Thymus (tissue), 11 donors: Measurements from ENCODE around the gene ANKRD36. TPM values are rescaled to one million over a fixed set of nuclear protein-coding genes. Genes with fewer than 3 reads are reported as not detected.
A peak's percentile ranks its signal among the peaks of the same experiment; 100 is the strongest.
"Not testable (repeated sequence)": the region's sequence is repeated elsewhere in the genome, so short reads cannot be mapped to it uniquely, and the experiment has no call there.

Experiments
- DNase-seq, 9 donors: peaks; one replicate each; pipeline ENCODE4 v3.0.0-alpha.2; 2013; ENCODE audit warnings: low spot score in 9 of 9, low read depth in 6 of 9, missing footprints in 1 of 9
- H3K27ac ChIP-seq, 2 donors: one replicate each; pipeline ENCODE4 v1.5.1; 2013; ENCODE audit warnings: control low read depth in 1 of 2, low read depth in 1 of 2, low read length in 1 of 2, mild to moderate bottlenecking in 1 of 2, moderate library complexity in 1 of 2
- H3K27me3 ChIP-seq, 2 donors: one replicate each; pipeline ENCODE4 v1.5.1; 2013; ENCODE audit warnings: low read length in 1 of 2; ENCODE audit not compliant: control insufficient read depth in 2 of 2, insufficient read depth in 1 of 2
- H3K36me3 ChIP-seq, 2 donors: one replicate each; pipeline ENCODE4 v1.5.1; 2013; ENCODE audit warnings: low read length in 1 of 2, mild to moderate bottlenecking in 1 of 2, moderate library complexity in 1 of 2; ENCODE audit not compliant: control insufficient read depth in 2 of 2, insufficient read depth in 2 of 2
- H3K4me1 ChIP-seq, 2 donors: one replicate each; pipeline ENCODE4 v1.5.1; 2013; ENCODE audit warnings: low read length in 2 of 2; ENCODE audit not compliant: control insufficient read depth in 2 of 2, insufficient read depth in 2 of 2
- H3K4me3 ChIP-seq, 2 donors: one replicate each; pipeline ENCODE4 v1.5.1; 2013; ENCODE audit warnings: low read length in 2 of 2, control low read depth in 1 of 2, mild to moderate bottlenecking in 1 of 2
- H3K9me3 ChIP-seq, 2 donors: one replicate each; pipeline ENCODE4 v1.5.1; 2013; ENCODE audit warnings: low read length in 1 of 2, mild to moderate bottlenecking in 1 of 2; ENCODE audit not compliant: control insufficient read depth in 2 of 2, insufficient read depth in 1 of 2
- WGBS: extraction: QIAGEN DNeasy Blood & Tissue Kit; methylation state at CpG from one replicate; pipeline ENCODE4 v1.1.7; 2013; 5-methylcytosine and 5-hydroxymethylcytosine counted together
- polyA plus RNA-seq: library from polyadenylated mRNA; stranded (reverse); fragments of 200-250 nt; gene quantifications from one replicate; pipeline ENCODE4 v1.2.3, GENCODE V29; 2013
- total RNA-seq: library from RNA; stranded (reverse); fragments of 120-200 nt; gene quantifications from one replicate; pipeline ENCODE4 v1.2.4, GENCODE V29; 2013
- donor health status: healthy.

The ANKRD36 gene
- total and polyA plus RNA-seq, 2 donors, result 12.9 to 26.8 TPM

DNA sequence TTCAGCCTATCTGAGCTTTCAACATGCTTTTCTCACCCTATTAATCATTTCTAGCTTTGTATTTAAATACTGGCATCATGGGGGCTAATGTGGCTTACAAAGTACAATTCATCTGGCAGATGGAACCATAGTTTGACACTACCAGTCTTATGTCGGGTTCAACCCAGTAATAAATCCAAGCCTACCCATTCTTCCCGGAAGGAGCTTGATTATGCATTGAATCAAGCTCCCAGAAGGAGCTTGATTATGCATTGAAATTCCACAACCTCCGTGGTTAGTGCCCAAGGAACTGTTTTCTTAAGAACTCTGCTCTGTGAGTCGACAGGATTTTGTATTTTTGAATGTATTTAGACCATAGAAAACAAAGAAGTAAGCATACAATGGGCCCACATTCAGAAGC lies 148.2 kb downstream of the ANKRD36 start:
- H3K36me3 ChIP-seq, H3K27ac ChIP-seq, H3K27me3 ChIP-seq, H3K4me1 ChIP-seq, H3K9me3 ChIP-seq, H3K4me3 ChIP-seq, DNase-seq: not testable (repeated sequence)
- WGBS, result over 99% methylated on average over 4 of the region's 4 CpGs

DNA sequence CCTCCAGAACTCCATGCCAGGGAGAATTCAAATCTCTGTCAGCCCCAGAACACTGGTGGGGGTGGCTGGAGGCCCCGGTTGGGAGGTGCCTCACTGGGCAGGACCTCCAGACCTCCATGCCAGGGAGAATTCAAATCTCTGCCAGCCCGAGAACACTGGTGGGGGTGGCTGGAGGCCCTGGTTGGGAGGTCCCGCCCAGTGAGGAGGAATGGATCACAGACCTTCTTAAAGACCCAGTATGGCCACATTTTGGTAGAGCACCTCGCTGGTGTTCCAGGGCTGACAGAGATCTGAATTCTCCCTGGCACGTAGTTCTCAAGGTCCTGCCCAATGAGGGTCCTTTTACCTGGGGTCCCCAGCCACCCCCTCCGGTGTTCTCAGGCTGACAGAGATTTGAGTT lies 153.5 kb downstream of the ANKRD36 start:
- DNase-seq, result not testable (repeated sequence)

DNA sequence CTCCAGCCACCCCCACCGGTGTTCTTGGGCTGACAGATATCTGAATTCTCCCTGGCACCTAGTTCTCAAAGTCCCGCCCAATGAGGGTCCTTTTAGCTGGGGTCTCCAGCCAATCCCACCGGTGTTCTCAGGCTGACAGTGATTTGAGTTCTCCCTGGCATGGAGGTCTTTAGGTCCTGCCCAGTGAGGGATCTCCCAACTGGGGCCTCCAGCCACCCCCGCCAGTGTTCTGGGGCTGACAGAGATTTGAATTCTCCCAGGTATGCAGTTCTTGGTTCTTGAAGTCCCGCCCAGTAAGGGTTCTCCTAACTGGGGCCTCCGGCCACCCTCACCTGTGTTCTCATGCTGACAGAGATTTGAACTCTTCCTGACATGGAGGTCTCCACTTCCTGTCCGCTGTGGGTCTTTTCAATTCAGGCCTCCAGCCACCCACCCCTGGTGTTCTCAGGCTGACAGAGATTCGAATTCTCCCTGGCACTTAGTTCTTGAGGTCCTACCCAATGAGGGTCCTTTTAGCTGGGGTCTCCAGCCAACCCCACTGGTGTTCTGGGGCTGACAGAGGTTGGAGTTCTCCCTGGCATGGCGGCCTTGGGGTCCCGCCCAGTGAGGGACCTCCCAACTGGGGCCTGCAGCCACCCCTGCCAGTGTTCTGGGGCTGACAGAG lies 154.6 kb downstream of the ANKRD36 start:
- Histone ChIP-seq H3K36me3 (no peaks in the 10 kb centered on the region), H3K27me3 (no peaks in the 10 kb centered on the region), H3K4me1 (no peaks in the 10 kb centered on the region), H3K9me3 (peaks cover 0 to 7% of the 10 kb centered on the region in 2 donors), H3K27ac (no peak overlapping the region), H3K4me3 (no peak overlapping the region)
- WGBS, result 97% methylated on average over 10 of the region's 10 CpGs
- peak in 1 of 9 donors; percentile 0 for DNase-seq

More for the DNA sequence above, 153.5 kb downstream of the ANKRD36 start:
- not testable (repeated sequence) for H3K27ac ChIP-seq, H3K4me1 ChIP-seq, H3K36me3 ChIP-seq, H3K9me3 ChIP-seq, H3K4me3 ChIP-seq, H3K27me3 ChIP-seq
- 97% methylated on average over 2 of the region's 6 CpGs for WGBS

DNA sequence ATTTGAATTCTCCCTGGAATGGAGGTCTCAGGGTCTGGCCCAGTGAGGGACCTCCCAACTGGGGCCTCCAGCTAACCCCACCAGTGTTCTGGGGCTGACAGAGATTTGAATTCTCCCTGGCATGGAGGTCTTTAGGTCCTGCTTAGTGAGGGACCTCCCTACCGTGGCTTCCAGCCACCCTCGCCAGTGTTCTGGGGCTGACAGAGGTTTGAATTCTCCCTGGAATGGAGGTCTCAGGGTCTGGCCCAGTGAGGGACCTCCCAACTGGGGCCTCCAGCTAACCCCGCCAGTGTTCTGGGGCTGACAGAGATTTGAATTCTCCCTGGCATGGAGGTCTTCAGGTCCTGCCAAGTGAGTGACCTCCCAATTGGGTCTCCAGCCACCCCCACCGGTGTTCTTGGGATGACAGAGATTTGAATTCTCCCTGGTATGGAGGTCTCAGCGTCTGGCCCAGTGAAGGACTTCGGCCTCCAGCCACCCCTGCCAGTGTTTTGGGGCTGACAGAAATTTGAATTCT lies 155.2 kb downstream of the ANKRD36 start:
- H3K27ac ChIP-seq, DNase-seq, H3K36me3 ChIP-seq, H3K9me3 ChIP-seq, H3K4me3 ChIP-seq, H3K4me1 ChIP-seq, H3K27me3 ChIP-seq: not testable (repeated sequence)
- WGBS, result 93% methylated on average over 6 of the region's 6 CpGs

DNA sequence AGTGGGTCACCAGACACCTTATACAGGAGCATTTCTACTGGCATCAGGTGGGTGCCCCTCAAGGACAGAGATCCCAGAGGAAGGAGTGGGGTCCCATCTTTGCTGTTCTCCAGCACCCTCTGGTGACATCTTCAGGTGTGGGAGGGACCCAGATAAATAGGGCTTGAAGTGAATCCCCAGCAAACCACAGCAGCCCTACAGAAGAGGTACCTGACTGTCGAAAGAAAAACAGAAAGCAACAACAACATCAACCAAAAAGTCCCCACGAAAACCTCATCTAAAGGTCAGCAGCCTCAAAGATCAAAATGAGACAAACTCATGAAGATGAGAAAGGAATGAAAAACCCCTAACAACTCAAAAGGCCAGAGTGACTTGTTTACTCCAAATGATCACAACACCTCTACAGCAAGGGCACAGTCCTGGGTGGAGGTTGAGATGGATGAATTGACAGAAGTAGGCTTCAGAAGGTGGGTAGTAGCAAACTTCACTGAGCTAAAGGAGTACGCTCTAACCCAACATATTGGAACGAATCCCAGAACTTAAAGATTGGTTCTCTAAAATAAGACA lies 163.4 kb downstream of the ANKRD36 start:
- no CpG with 5 or more reads among the region's 4 CpGs for WGBS
- not testable (repeated sequence) for H3K27ac ChIP-seq, H3K4me3 ChIP-seq, H3K36me3 ChIP-seq, H3K27me3 ChIP-seq, H3K4me1 ChIP-seq, DNase-seq, H3K9me3 ChIP-seq

DNA sequence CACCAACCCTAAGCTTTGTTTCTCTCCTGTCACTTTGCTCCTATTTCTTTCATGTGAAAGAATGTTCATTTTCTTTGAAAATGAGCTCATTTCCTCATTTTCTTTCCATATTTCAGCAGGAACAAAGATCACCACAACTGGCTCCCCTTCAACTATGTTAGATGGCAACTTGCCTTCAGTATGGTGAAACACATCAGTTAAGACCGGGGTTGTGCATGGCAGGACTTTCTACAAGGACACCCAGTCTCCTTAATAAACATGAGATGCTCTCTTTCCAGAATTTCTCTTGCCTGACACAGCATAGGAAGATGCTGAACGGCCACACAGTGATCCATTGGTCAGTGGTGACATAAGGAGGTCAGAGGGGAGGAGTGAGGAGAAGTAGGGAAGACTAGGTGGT lies 172.2 kb downstream of the ANKRD36 start:
- not testable (repeated sequence) for H3K27ac ChIP-seq, H3K4me3 ChIP-seq, H3K36me3 ChIP-seq, H3K9me3 ChIP-seq, H3K4me1 ChIP-seq, H3K27me3 ChIP-seq, DNase-seq
- no CpG with 5 or more reads among the region's 2 CpGs for WGBS

DNA sequence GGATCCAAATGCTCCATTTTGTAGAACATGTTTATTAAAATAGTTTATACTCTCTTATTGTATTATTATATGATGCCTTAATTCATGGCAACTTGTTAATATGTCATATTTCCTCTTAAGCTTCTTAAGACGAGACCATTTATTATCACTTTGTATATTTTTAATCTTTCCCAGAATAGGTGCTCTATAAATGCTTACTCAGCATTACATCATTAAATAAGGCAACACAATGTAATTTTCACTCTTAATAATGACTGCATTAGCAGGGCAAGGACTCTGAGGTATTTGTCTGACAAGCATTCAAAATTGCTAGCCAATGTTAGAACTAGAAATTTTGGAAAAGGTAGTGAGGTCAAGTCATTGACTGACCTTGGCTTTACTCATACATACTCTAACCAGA lies 180.7 kb downstream of the ANKRD36 start:
- DNase-seq, H3K27me3 ChIP-seq, H3K9me3 ChIP-seq, H3K4me3 ChIP-seq, H3K4me1 ChIP-seq, H3K36me3 ChIP-seq, H3K27ac ChIP-seq: not testable (repeated sequence)
- WGBS, result 100% methylated on average over 1 of the region's 1 CpG

Other genes with a start within 250 kb of the ANKRD36 start
- gene SEMA4C, start 243.1 kb upstream of the ANKRD36 start, total RNA-seq, result 9.8 TPM
- gene SEMA4C, start 243.1 kb upstream of the ANKRD36 start, polyA plus RNA-seq, result 14.1 TPM
- gene FAM178B, start 126.6 kb upstream of the ANKRD36 start, total RNA-seq, result 0.76 TPM
- 3.5 TPM for gene FAM178B, start 126.6 kb upstream of the ANKRD36 start, polyA plus RNA-seq
- gene FAHD2B, start 18.3 kb upstream of the ANKRD36 start, total RNA-seq, result 7.6 TPM
- gene FAHD2B, start 18.3 kb upstream of the ANKRD36 start, polyA plus RNA-seq, result 11.5 TPM